Activated CD4-positive, CD25-positive, alpha-beta regulatory T cell (primary cell): ENCODE measurements around the gene ZSCAN5C.
"Not testable (repeated sequence)": the region's sequence is repeated elsewhere in the genome, so short reads cannot be mapped to it uniquely, and the experiment has no call there.

Experiments used
- DNase-seq, 4 experiments: peaks; one replicate each; lab custom pipeline; 2025; lab: John Stamatoyannopoulos, UW

Gene ZSCAN5C, protein sequence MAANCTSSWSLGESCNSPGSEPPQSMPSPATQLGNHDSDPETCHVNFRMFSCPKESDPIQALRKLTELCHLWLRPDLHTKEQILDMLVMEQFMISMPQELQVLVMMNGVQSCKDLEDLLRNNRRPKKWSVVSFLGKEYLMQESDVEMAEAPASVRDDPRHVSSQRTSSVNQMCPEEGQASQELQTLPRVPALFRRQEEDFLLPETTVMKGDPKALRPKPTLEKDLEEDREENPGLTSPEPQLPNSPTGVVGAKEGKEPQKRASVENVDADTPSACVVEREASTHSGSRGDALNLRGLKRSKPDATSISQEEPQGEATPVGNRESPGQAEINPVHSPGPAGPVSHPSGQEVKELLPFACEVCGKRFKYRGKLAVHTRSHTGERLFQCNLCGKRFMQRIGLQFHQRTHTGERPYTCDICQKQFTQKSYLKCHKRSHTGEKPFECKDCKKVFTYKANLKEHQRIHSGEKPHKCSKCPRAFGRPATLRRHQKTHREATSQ

DNA sequence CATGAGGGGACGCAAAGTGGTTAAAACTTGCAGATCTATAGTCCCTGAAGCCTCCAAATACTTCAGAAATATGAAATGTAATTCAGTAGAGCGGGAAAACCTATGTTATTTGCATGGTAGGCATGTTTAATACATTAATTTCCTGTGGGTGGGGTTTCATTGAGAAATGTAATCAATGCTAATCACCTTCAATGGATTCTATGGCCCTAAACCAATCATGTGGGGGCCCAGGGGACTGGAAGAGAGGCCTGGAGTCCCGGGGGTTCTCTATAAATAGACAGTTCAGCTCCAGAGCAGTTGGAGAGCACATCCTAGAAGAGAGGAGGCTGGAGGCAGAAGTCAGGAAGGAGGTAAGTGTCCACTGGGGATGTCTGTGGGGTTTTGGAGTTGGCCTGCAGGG is at the start of gene ZSCAN5C:
Gene ZSCAN5C (plus strand): TSS at position 301 of the 400 bp plus-strand sequence. CDS start 3,641 bp downstream, outside the sequence.
- no peak for DNase-seq

DNA sequence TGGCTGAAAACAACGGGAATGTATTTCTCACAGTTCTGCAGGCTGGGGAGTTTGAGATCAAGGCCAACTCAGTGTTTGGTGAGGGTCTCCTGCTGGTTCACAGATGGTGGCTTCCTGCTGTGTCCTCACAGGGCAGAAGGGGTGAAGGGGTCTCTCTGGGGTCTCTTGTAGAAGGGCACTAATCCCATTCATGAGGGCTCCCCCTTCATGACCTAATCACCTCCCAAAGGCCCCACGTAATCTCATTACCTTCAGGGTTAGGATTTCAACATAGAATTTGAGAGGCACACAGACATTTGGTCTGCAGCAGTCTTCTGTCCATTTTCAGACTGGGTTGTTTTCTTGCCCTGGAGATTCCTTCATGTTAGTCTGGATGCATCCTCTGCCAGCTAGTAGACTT is 49.4 kb upstream of the ZSCAN5C start:
- no peak for DNase-seq

DNA sequence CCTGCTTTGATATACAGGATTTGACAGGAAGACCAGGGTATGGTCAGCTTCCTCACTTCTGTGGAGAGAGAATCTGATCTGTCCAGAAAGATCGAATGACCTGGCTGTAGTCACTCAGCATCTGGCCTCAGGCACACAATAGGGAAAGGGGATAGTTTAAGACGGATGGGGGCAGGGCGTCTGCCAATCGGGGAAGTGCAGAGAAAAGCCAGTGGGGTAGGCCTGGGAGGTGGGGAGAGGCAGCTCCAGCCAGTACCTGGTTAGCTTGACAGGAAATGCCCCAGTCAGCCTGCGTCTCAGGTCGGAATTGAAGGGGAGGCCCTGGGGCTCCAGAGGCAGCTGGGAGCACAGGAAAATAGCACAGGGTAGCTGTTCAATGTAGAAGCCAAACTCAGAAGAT is 48.6 kb upstream of the ZSCAN5C start:
- DNase-seq = no peak

DNA sequence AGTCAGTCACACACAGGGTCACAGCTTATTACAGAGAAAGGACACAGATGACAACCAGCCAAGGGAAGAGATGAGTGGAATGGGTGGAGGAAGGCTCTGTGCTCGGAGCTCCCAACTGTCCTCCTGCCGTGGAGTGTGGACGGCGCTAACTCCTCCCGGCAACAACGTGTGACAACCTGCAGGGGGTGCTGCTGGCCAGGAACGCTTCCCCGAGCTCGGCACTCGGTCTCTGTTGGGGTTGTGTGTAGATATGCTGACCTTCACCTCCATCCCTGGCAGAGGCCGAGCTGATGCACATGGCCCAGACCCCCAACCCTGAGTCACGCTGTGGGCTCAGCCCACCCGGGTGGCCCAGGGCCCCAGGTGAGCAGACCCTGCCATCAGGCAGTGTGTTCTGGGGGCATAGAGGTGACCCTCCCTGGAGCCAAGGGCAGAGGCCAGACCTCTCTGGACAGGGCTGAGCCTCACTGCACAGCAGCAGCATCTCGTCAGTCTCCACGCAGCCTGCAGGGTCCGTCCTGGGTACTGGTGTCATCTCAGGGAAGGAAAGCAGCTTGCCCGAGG is 46.9 kb upstream of the ZSCAN5C start:
- no peak for DNase-seq

DNA sequence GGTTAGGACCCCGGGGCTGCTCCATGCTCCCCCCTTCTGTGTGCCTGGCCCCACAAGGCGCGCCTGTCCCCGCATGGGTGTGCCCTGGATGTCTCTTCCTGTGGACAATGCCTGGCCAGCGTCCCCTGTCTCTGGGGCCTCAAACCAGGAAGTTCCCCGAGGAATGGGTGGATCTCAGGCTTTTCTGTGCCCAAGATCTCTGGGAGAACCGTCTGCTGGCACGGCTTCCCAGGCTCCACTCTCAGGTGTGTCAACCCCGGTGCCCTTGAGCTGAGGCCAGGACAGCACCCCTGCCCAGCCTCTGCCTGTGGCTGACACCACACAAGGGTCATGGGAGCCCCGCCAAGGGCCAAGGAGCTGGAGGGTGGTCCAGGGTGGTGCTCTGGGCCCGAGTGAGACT is 45.3 kb upstream of the ZSCAN5C start:
- DNase-seq = no peak

DNA sequence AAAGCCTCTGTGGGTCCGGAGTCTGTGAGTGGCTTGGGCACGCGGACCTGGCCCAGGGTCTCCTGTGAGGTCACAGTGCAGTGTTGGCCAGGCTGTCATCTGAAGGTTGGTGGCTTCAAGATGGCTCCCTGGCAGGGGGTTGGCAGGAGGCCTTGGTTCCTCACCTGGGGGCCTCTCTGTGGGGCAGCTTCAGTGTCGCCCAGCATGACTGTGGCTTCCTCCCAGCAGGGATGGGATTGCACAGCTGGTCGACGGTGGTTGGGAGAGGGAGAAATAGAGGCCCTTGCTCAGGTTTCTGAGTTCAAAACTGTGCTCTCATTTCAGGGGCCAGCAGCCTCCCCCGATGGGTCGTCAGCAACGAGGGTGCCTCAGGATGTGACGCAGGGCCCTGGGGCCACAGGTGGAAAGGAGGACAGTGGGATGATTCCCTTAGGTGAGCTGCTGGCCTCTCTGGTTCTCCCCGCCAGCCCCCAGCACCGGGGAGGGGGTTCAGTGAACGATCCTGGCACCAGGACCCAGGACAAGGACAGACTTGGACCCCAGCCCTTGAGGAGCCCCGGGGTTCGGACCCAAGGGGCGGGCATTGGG is 43.8 kb upstream of the ZSCAN5C start:
- DNase-seq = no peak

DNA sequence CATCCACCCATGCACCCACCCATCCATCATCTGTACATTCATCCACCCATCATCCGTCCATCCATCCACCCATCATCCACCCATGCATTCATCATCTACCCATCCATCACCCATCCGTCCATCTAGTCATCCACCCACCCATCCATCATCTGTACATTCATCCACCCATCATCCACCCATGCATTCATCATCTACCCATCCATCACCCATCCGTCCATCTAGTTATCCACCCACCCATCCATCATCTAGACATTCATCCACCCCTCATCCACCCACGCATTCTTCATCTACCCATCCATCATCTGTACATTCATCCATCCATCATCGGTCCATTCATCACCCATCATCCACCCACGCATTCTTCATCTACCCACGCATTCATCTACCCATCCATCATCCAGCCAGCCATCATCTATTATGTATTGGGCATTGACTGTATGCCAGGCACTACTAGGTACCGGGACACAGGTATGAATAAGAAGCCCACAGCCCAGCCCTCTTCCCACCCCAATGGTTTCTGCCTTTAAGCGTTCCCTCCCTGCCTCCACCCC is 43.0 kb upstream of the ZSCAN5C start:
- DNase-seq = no peak

DNA sequence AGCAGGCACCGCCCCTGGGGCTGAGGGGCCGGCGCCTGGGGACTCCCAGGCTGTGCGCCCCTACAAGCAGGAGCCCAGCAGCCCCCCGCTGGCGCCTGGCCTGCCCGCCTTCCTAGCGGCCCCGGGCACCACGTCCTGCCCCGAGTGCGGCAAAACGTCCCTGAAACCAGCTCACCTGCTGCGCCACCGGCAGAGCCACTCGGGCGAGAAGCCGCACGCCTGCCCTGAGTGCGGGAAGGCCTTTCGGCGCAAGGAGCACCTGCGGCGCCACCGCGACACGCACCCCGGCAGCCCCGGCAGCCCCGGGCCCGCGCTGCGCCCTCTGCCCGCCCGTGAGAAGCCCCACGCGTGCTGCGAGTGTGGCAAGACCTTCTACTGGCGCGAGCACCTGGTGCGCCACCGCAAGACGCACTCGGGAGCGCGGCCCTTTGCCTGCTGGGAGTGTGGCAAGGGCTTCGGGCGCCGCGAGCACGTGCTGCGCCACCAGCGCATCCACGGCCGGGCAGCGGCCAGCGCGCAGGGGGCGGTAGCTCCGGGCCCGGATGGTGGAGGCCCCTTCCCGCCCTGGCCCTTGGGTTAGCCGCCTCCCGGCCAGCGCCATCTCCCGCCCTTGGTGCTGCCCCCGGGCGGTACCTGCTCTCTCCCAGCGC is 42.3 kb upstream of the ZSCAN5C start:
- no peak for DNase-seq

DNA sequence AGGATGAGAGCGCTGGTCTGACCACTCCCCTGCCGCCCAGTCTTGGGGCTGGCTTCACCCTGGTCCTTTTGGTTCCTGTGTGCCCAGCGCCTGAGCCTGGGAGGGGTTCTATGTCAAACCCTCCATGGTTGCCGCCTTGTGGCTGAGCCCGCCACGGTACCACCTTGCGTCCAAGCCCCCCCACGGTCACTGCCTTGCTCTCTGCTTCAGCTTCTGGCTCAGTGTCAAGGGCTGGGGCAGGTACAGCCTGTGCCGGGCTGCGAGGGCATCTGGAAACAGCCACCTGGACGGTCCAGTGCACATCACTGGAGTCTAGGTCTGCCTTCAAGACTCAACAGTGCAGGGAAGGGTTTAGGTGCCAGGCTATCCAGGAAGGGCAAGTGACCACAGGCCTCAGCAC is 40.5 kb upstream of the ZSCAN5C start:
- no peak for DNase-seq

DNA sequence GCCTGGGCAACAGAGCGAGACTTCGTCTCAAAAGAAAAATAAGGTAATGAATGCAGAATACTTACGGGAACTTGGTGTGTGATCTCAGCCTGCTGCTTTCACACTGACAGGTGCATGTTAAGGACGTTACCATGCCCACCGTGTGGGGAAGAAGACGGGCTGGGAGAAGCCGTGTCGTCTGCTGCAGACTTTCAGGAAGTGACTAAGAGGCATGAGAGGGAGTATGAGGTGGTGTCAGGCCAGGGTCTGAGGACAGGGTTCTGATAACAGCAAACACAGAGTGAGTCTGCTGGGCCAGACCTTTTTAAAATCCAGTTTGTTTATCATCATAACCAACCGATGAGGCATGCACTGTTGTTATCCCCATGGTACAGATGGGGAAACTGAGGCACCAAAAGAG is 39.8 kb upstream of the ZSCAN5C start:
- no peak for DNase-seq

DNA sequence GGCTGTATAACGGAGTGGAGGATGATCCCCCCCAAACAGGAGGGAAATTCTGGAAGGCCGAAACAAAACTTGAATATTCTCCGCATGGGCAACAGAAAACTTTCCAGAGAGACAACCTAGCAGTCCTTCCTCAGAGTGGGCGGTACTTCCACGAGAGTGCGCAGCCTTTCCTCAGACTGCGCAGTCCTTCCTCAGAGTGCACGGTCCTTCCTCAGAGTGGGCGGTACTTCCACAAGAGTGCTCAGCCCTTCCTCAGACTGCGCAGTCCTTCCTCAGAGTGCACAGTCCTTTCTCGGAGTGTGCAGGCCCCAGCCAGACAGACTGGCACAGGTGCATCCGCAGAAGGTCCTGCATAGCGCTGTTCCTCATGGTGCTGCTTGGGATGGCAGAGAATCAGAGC is 39.0 kb upstream of the ZSCAN5C start:
- DNase-seq = no peak

DNA sequence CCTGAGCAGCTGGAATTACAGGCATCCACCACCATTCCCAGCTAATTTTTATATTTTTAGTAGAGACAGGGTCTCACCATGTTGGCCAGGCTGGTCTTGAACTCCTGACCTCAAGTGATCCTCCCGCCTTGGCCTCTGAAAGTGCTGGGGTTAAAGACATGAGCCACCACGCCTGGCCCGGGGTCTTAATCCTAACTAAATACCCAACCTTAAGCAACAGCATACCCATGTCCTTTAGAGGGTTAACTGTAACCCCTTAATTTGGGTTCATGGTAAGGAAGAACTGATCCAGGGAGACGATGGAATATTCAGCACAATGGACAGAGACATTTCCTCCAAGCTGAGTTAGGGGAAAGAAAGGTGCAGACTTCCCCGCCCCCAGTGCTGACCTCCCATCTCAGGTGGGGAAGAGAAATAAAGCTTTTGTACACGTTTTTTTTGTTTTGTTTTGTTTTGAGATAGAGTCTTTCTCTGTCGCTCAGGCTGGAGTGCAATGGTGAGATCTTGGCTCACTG is 35.0 kb upstream of the ZSCAN5C start:
- DNase-seq = no peak

DNA sequence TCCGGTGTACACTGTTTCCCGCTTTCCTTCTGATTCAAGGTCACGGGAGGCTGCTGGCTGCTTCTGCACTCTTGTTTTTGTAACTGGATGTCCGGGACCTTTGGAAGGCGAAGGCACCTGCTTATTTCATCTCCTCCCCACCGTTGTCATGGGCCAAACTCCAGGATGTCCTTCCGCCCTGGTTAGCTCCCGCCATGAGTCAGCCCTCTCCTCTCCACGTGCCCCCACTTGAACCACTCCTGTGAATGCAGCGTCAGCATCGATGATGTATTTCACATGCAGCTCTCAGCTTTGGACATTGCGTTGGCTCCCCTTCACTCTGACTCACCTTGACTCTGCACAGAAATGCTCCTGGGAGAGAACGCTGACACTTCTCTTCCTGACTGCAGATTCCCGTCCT is 31.8 kb upstream of the ZSCAN5C start:
- DNase-seq = no peak

DNA sequence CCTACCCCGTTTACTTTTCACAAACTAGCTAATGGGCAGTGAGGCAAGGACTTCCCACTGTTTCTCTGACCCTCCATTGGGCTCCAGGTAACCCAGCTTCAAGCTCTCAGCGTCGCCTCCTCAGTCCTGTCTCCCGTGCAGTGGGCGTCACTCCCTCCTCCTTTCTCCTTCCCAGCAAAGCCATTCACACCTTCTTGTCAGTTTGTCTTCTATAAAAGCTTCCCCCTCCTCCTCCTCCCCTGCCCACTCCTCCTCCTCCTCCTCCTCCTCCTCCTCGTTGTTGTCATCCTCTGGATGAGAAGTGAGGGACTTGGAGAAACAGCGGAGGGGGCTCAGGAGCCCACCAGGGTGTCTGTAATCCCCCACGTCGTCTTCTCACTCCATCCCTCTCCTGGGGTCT is 28.0 kb upstream of the ZSCAN5C start:
- DNase-seq = no peak

DNA sequence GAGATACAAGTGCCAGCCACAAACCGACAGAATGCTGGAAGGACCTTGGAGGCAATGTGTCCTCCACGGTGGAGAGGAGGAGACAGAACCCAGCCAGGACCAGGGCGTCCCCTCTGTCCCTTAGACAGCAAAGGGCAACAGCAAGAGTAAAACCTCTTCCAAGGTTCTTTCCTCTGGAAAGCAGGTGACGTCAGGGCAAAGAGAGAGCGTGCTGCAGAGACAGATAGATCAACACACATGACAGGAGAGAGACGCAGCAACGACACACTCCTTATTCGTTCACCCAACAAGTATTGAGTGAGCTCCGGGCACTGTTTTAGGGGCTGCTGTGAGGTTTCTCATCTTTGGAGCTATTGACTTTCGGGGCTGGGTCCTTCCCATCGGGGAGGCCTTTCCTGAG is 27.5 kb upstream of the ZSCAN5C start:
- DNase-seq = no peak

DNA sequence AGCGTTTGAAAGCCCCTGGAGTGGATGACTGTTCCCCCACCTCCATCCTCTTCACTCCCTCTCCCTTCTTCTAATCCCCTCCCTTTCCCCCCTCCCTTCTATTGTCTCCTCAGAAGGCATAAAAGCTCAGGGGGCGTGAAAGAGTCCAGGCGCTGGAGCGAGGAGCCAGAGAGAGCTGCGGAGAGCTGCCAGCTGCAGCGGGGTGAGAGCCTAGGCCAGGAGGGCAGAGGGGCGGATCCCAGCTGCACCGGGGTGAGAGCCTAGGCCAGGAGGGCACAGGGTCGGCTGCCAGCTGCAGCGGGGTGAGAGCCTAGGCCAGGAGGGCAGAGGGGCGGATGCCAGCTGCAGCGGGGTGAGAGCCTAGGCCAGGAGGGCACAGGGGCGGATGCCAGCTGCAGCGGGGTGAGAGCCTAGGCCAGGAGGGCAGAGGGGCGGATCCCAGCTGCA is 26.2 kb upstream of the ZSCAN5C start, which contains the start of gene GALP:
Gene GALP (plus strand): TSS at position 148 of the 447 bp plus-strand sequence. CDS start 1,101 bp downstream, outside the sequence.
- not testable (repeated sequence) for DNase-seq

DNA sequence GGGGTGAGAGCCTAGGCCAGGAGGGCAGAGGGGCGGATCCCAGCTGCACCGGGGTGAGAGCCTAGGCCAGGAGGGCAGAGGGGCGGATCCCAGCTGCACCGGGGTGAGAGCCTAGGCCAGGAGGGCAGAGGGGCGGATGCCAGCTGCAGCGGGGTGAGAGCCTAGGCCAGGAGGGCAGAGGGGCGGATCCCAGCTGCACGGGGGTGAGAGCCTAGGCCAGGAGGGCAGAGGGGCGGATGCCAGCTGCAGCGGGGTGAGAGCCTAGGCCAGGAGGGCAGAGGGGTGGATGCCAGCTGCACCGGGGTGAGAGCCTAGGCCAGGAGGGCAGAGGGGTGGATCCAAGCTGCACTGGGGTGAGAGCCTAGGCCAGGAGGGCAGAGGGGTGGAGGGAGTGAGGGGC is 25.8 kb upstream of the ZSCAN5C start:
- DNase-seq = not testable (repeated sequence)

DNA sequence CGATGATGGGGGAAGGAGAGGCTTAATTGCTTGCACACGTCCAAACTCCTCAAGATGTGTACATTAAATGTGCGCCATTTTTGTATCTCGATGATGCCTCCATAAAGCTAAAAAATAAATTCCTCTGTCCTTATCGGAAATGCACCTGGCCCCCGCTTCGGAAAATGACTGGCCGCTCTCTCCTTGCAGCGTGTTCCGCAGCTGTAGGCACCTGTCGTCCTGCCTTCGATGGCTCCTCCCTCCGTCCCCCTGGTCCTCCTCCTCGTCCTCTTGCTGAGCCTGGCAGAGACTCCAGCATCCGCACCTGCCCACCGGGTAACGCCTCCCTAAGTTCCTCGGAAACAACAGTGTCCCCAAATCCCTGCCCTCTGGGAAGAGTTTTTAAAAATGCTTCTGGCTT is 25.2 kb upstream of the ZSCAN5C start:
- DNase-seq = no peak

DNA sequence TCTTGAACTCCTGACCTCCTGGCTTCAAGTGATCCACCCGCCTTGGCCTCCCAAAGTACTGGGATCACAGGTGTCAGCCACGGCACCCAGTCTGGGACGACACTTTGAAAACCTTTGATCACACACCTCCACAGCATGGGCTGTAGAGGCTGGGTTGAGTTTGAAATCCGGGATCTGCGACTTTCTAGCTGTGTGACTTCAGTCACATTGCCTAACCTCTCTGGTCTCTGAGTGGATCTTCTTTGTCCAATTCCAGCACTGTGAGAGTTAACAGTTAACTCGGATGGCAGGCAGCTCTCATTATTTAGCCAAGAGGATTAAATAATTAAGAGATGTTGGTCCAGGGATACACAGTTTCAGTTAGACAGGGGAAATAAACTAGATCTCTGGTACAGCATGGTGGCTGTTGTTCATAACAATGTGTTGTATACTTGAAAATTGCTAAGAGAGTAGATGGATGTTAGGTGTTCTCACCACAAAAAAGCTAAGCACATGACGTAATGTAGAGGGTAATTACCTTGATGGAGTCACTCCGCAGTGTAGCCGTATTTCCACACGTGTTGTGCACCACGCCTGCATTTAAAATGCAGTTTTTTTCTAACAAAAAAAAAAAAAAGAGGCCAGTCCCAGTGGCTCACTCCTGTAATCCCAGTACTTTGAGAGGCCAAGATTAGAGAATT is 24.4 kb upstream of the ZSCAN5C start:
- no peak for DNase-seq

DNA sequence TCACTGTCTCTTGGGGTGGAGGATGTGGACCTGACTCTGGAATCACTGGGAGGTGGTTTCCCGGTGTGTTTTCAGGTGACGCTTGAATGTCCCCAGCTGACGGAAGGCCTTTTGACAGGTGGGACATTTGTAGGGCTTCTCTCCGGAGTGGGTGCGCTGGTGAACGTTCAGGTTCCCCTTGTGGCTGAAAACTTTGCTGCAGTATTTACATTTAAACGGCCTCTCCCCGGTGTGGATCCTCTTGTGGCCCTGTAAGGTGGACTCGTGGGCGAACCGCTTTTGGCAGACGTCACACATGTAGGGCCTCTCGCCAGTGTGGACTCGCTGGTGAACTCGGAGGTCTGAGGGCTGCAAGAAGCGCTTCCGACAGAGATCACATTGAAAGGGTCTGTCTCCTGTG is 12.3 kb upstream of the ZSCAN5C start:
- DNase-seq = no peak

DNA sequence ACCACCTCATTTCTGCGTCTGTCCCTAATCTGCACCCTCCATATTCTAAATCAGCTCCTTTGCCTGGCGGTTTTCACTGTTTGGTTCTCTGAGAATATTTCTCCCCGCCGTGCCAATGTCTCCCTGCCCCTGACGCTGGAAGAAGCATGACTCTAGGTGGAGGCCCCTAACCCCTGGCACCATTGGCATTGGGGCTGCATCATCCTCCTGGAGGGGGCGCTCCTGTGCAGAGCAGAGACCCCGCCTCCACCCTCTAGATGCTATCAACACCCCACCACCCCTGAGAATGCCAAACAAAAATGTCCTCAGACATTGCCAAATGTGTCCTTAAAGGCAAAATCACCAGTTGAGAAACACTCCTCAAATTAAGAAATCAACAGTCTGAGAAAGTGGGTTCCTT is 11.0 kb upstream of the ZSCAN5C start:
- no peak for DNase-seq
